MM.1S (cell line): Measurements from ENCODE around the gene C14orf119.

Experiments used
- CTCF ChIP-seq: fragments of 300-600 bp; sonication (generic); IDR thresholded peaks from 2 replicates; pipeline ENCODE4 v1.5.1; 2016; ENCODE audit warnings: antibody characterized with exemption, low read length, mixed read lengths
- EZH2 ChIP-seq: fragments of 300-600 bp; sonication (generic); optimal IDR thresholded peaks from 2 replicates; pipeline ENCODE3; 2017; ENCODE audit warnings: low read depth, mild to moderate bottlenecking, antibody characterized with exemption, low read length, mixed read lengths
- EZH2phosphoT487 ChIP-seq: fragments of 300-600 bp; sonication (generic); IDR thresholded peaks from 2 replicates; pipeline ENCODE4 v1.6.1; 2018; ENCODE audit warnings: antibody characterized with exemption, low read length

- peak; percentile 18 for TF ChIP-seq CTCF
- no peak for TF ChIP-seq EZH2
- TF ChIP-seq EZH2phosphoT487: no peak
Measured at GRCh38 chr14:23093991-23094665, 1.2 kb upstream of the C14orf119 start.
